ENCODE results near the gene MAFF.

MAFF gene

GRCh38 chr22:38164551-38164918 lies 37.3 kb upstream of the MAFF start:
- no peak for DNase-seq (ENCODE audit: extremely low spot score)
- CTCF ChIA-PET, result interaction anchor here (0.9 to 1.4 kb wide), 2 partner anchors 25 to 50 kb away, joined by 3 to 5 read pairs; no protein-coding TSS in a partner anchor
- no peak for TF ChIP-seq CTCF (IDR thresholded peaks at IDR 0.05; ENCODE audit: control extremely low read depth, extremely low read depth, low read depth, missing control alignments)
- POLR2A ChIA-PET, result no interaction called here

- ChIA-PET CTCF (interaction anchor here (1.0 to 1.6 kb wide), 2 partner anchors 10 to 52 kb away, joined by 3 to 4 read pairs; no protein-coding TSS in a partner anchor), POLR2A (no interaction called here)
- TF ChIP-seq CTCF (IDR thresholded peaks at IDR 0.05; ENCODE audit: control extremely low read depth, extremely low read depth, low read depth, missing control alignments), result no peak
- DNase-seq (ENCODE audit: extremely low spot score), result no peak
Measured at GRCh38 chr22:38165922-38166593, 35.7 kb upstream of the MAFF start.

GRCh38 chr22:38167988-38168407 lies 33.8 kb upstream of the MAFF start:
- POLR2A ChIA-PET, result no interaction called here
- no peak for DNase-seq (ENCODE audit: extremely low spot score)
- CTCF ChIA-PET, result interaction anchor here (1.0 to 1.6 kb wide), 3 partner anchors 14 to 54 kb away, joined by 3 to 4 read pairs (median 3); no protein-coding TSS in a partner anchor
- TF ChIP-seq CTCF (IDR thresholded peaks at IDR 0.05; ENCODE audit: control extremely low read depth, extremely low read depth, low read depth, missing control alignments), result no peak

GRCh38 chr22:38169116-38169515 lies 32.7 kb upstream of the MAFF start:
- POLR2A ChIA-PET, result no interaction called here
- no peak for TF ChIP-seq CTCF (IDR thresholded peaks at IDR 0.05; ENCODE audit: control extremely low read depth, extremely low read depth, low read depth, missing control alignments)
- CTCF ChIA-PET, result no interaction called here
- DNase-seq (ENCODE audit: extremely low spot score), result no peak

GRCh38 chr22:38170469-38170868 lies 31.3 kb upstream of the MAFF start:
- POLR2A ChIA-PET, result no interaction called here
- DNase-seq (ENCODE audit: extremely low spot score), result no peak
- CTCF ChIA-PET, result no interaction called here
- no peak for TF ChIP-seq CTCF (IDR thresholded peaks at IDR 0.05; ENCODE audit: control extremely low read depth, extremely low read depth, low read depth, missing control alignments)

- no peak for TF ChIP-seq CTCF (IDR thresholded peaks at IDR 0.05; ENCODE audit: control extremely low read depth, extremely low read depth, low read depth, missing control alignments)
- CTCF ChIA-PET, result no interaction called here
- no peak for DNase-seq (ENCODE audit: extremely low spot score)
- POLR2A ChIA-PET, result no interaction called here
Measured at GRCh38 chr22:38171927-38172831, 29.6 kb upstream of the MAFF start.
